K562 (cell line): ENCODE results near the gene ZBTB32. TPM values are rescaled to one million over a fixed set of nuclear protein-coding genes. Genes with fewer than 3 reads are reported as not detected.

Experiments used
- ATAC-seq: fragments of 200-7000 bp; cut with Tn5 transposase; 3 replicates; pipeline ENCODE4 v1.9.1; 2020; ENCODE audit warnings: moderate library complexity
- BruUV-seq: library from RNA; stranded (reverse); fragments of 400-500 nt; replicated peaks from 2 replicates; lab custom pipeline; 2021; lab: Mats Ljungman, UMichigan
- CTCF ChIA-PET: fragments of 300-600 bp; formaldehyde crosslinking; extraction: SDS; loops from one replicate; lab custom pipeline; 2021; ENCODE audit warnings: low intra/inter-chr PET ratio; lab: Yijun Ruan, JAX
- POLR2A ChIA-PET: fragments of 300-600, 350-650 bp; sonication (Branson Sonifier 250); formaldehyde crosslinking; extraction: SDS; loops from one replicate; lab custom pipeline; 2021; ENCODE audit warnings: antibody characterized with exemption, inconsistent platforms; lab: Yijun Ruan, JAX
- DNase-seq, 4 experiments: peaks; one replicate each; pipeline versions ENCODE4 v3.0.0 to v3.0.0-alpha.2; 2011 to 2018; ENCODE audit warnings: low spot score in 3 of 4, mixed read lengths in 3 of 4; ENCODE audit errors: extremely low read depth in 1 of 4
- FAIRE-seq: peaks from 2 replicates; lab custom pipeline; 2011; peaks lifted over from hg19 to GRCh38; lab: Jason Lieb, UNC
- H2AFZ ChIP-seq: 2 replicates; pipeline ENCODE4 v1.6.0; 2011; ENCODE audit warnings: low read depth, low read length, control low read depth, inconsistent platforms
- H3K27ac ChIP-seq: fragments of 200-600 bp; 3 replicates; pipeline ENCODE4 v1.8.0; 2011; ENCODE audit warnings: low read depth, mild to moderate bottlenecking, control low read depth, inconsistent platforms, low read length, moderate library complexity, mixed read lengths; ENCODE audit errors: extremely low read depth
- H3K27me3 ChIP-seq, 2 experiments: fragments of 300-600 bp in 1 of 2; 2 replicates in 1 of 2; 3 replicates in 1 of 2; pipeline versions ENCODE4 v1.6.0 to v1.8.0; 2011; ENCODE audit warnings: inconsistent platforms in 2 of 2, low read length in 2 of 2, mild to moderate bottlenecking in 1 of 2, mixed read lengths in 1 of 2, moderate library complexity in 1 of 2; ENCODE audit not compliant: control insufficient read depth in 2 of 2, insufficient read depth in 2 of 2
- H3K36me3 ChIP-seq: fragments of 300-600 bp; 3 replicates; pipeline ENCODE4 v1.8.0; 2011; ENCODE audit warnings: mild to moderate bottlenecking, low read length, inconsistent platforms; ENCODE audit not compliant: control insufficient read depth, insufficient read depth
- H3K4me1 ChIP-seq, 2 experiments: fragments of 200-600 bp in 1 of 2; replicated peaks in 1 of 2; 2 replicates in 1 of 2; 3 replicates in 1 of 2; pipeline versions ENCODE4 v1.5.1 to v1.8.0; 2011; ENCODE audit warnings: inconsistent platforms in 2 of 2, low read length in 2 of 2, mild to moderate bottlenecking in 1 of 2, mixed read lengths in 1 of 2, moderate library complexity in 1 of 2; ENCODE audit not compliant: control insufficient read depth in 2 of 2, insufficient read depth in 2 of 2
- H3K4me2 ChIP-seq: 2 replicates; pipeline ENCODE4 v1.6.1; 2011; ENCODE audit warnings: low read length, control low read depth, inconsistent platforms, mixed read lengths; ENCODE audit not compliant: insufficient read depth
- H3K4me3 ChIP-seq: fragments of 200-600 bp; sonication (generic), shearing (Covaris generic); 2 replicates; pipeline ENCODE4 v1.5.1; 2016; ENCODE audit warnings: control low read depth, inconsistent platforms
- H3K79me2 ChIP-seq: fragments of 200-600 bp; 3 replicates; pipeline ENCODE4 v1.8.0; 2011; ENCODE audit warnings: low read length, inconsistent platforms; ENCODE audit not compliant: control insufficient read depth, insufficient read depth
- H3K9ac ChIP-seq, 2 experiments: 2 replicates each; pipeline versions ENCODE4 v1.6.0 to v1.6.1; 2011; ENCODE audit warnings: low read depth in 2 of 2, low read length in 2 of 2, control low read depth in 1 of 2, inconsistent platforms in 1 of 2, mild to moderate bottlenecking in 1 of 2, mixed read lengths in 1 of 2; ENCODE audit not compliant: insufficient read depth in 1 of 2
- H3K9me1 ChIP-seq: one replicate; pipeline ENCODE4 v1.6.0; 2011; ENCODE audit warnings: inconsistent platforms, mild to moderate bottlenecking, low read length, moderate library complexity; ENCODE audit not compliant: control insufficient read depth, insufficient read depth
- H3K9me3 ChIP-seq: replicated peaks from 2 replicates; pipeline ENCODE4 v1.5.1; 2011; ENCODE audit warnings: low read depth, low read length, inconsistent platforms; ENCODE audit not compliant: control insufficient read depth, insufficient read depth
- H4K20me1 ChIP-seq: replicated peaks from 2 replicates; pipeline ENCODE4 v1.6.1; 2011; ENCODE audit warnings: low read length, inconsistent platforms, mixed read lengths; ENCODE audit not compliant: control insufficient read depth, insufficient read depth
- C11orf30 ChIP-seq: fragments of 450-650 bp; IDR thresholded peaks from 2 replicates; pipeline ENCODE4 v1.6.1; 2016; ENCODE audit warnings: low read depth, mild to moderate bottlenecking
- FOSL1 ChIP-seq: fragments of 200-800 bp; sonication (Bioruptor generic); conservative IDR thresholded peaks from 2 replicates; pipeline ENCODE4 v1.6.1; 2016; ENCODE audit warnings: missing genetic modification characterization, missing compliant biosample characterization
- GABPA ChIP-seq: fragments of 200-800 bp; sonication (Bioruptor generic); conservative IDR thresholded peaks from 2 replicates; pipeline ENCODE4 v1.6.1; 2016; ENCODE audit warnings: low read depth, missing genetic modification characterization, missing compliant biosample characterization
- GATAD2B ChIP-seq: fragments of 450-650 bp; IDR thresholded peaks from 2 replicates; pipeline ENCODE4 v1.6.1; 2017; ENCODE audit warnings: mild to moderate bottlenecking, borderline replicate concordance
- HNRNPLL ChIP-seq: fragments of 200-400 bp; formaldehyde crosslinking; IDR thresholded peaks from 2 replicates; pipeline ENCODE4 v1.6.1; 2017; ENCODE audit warnings: low read length, low read depth, mild to moderate bottlenecking; ENCODE audit not compliant: poor library complexity, severe bottlenecking
- NFXL1 ChIP-seq: fragments of 450-650 bp; formaldehyde crosslinking; IDR thresholded peaks from 2 replicates; pipeline ENCODE4 v1.4.0; 2021; ENCODE audit warnings: mild to moderate bottlenecking
- RFX7 ChIP-seq: fragments of 250-450 bp; sonication (Bioruptor Pico); IDR thresholded peaks from 2 replicates; pipeline ENCODE4 v1.5.1; 2021; ENCODE audit warnings: mild to moderate bottlenecking
- SRSF9 ChIP-seq: fragments of 200-400 bp; formaldehyde crosslinking; IDR thresholded peaks from 2 replicates; pipeline ENCODE4 v1.6.1; 2017; ENCODE audit warnings: low read depth, low read length, borderline replicate concordance
- TAF15 ChIP-seq: fragments of 200-400 bp; formaldehyde crosslinking; IDR thresholded peaks from 2 replicates; pipeline ENCODE4 v1.6.1; 2017; ENCODE audit warnings: mild to moderate bottlenecking, low read depth, low read length, moderate library complexity
- ZNF217 ChIP-seq: sonication (generic); formaldehyde crosslinking; IDR thresholded peaks from 2 replicates; pipeline ENCODE4 v1.8.0; 2022; ENCODE audit warnings: mild to moderate bottlenecking, missing genetic modification reagents
- ZNF318 ChIP-seq, 2 experiments: fragments of 450-650 bp; IDR thresholded peaks; 2 replicates each; pipeline ENCODE4 v1.6.1; 2016; ENCODE audit warnings: mild to moderate bottlenecking in 2 of 2, borderline replicate concordance in 1 of 2, low read depth in 1 of 2, moderate library complexity in 1 of 2
- ZNF384 ChIP-seq: IDR thresholded peaks from 2 replicates; pipeline ENCODE4 v1.6.1; 2012; ENCODE audit warnings: low read depth, low read length, improper control_type of control experiment
- ZNF431 ChIP-seq: sonication (generic); formaldehyde crosslinking; IDR thresholded peaks from 2 replicates; pipeline ENCODE4 v1.8.0; 2022; ENCODE audit warnings: mild to moderate bottlenecking, missing genetic modification reagents
- ZNF586 ChIP-seq: fragments of 450-650 bp; formaldehyde crosslinking; conservative IDR thresholded peaks from 2 replicates; pipeline ENCODE4 v1.4.0; 2020; ENCODE audit warnings: mild to moderate bottlenecking, moderate library complexity
- WGBS: fragments of 100-300 bp; shearing (Covaris generic); methylation state at CpG from one replicate; pipeline ENCODE4 v1.1.6; 2016; ENCODE audit warnings: low coverage, mixed read lengths; ENCODE audit not compliant: insufficient coverage; ENCODE audit errors: missing lambda C conversion rate; 5-methylcytosine and 5-hydroxymethylcytosine counted together
- in situ Hi-C: fragments of 300-500 bp; cut with MboI; formaldehyde crosslinking; loops from 4 replicates; pipeline ENCODE4 v1.15.0; 2018; ENCODE audit warnings: inconsistent platforms, mixed read lengths
- intact Hi-C: fragments of 100-400 bp; cut with micrococcal nuclease; formaldehyde crosslinking; loops from 2 replicates; pipeline ENCODE4 v1.14.2; 2022
- polyA plus RNA-seq, 8 experiments: library from polyadenylated mRNA; depleted of rRNA in 4 of 8; stranded (reverse) in 5 of 8; unstranded in 3 of 8; fragments of >200 nt; fragmentation: Nextera tagmentation in 2 of 8; fragmentation: Illumina TruSeq in 1 of 8; extraction: Ambion mirVana in 2 of 8; extraction: Trizol in 1 of 8; gene quantifications; 2 replicates each; pipeline versions ENCODE4 v1.2.1 to v1.2.3, GENCODE V29; 2011 to 2014; ENCODE audit warnings: inconsistent platforms in 1 of 8, missing spikeins in 1 of 8
- total RNA-seq, 7 experiments: library from RNA; depleted of rRNA in 6 of 7; stranded (reverse); fragments of >200 nt in 6 of 7; fragmentation: Illumina TruSeq in 2 of 7; extraction: Trizol in 2 of 7; gene quantifications; 2 replicates each; pipeline versions ENCODE4 v1.2.1 to v1.2.3, GENCODE V29; 2011 to 2021; ENCODE audit warnings: low replicate concordance in 1 of 7

The ZBTB32 gene
- total and polyA plus RNA-seq, 9 of the 15 experiments (the other 6 are each of a cell fraction or from before 2014, with no cell fraction given), result 0.20 TPM; not detected in 8

GRCh38 chr19:35740423-35741202, 36.3 kb downstream of the ZBTB32 start:
- ChIA-PET POLR2A (interaction anchor here (0.6 to 2.7 kb wide), 16 partner anchors 9 to 343 kb away, joined by 3 to 19 read pairs (median 3); partner anchors contain the start of genes PROSER3 and ZBTB32), CTCF (interaction anchor here (1.2 kb wide), 1 partner anchor 47 kb away, joined by 7 read pairs; no protein-coding TSS in a partner anchor)
- intact Hi-C loops (loop anchor here (10.0 kb wide), 1 partner anchor 96 kb away; the partner anchor contains the start of genes COX6B1 and ETV2), in situ Hi-C loops (no loop called here)
- DNase-seq (peak; percentile 92 to 99 (median 96)), FAIRE-seq (peak; percentile 92), ATAC-seq (peak; percentile 90)
- peak overlapping the region; percentile 98 for H2AFZ ChIP-seq
- peak overlapping the region; percentile 85 for H3K27ac ChIP-seq
- no peaks in the 10 kb centered on the region for H3K27me3 ChIP-seq
- WGBS, result under 1% methylated on average over 60 of the region's 63 CpGs
- peak overlapping the region; percentile 63 to 92 for H3K9ac ChIP-seq
- H3K4me2 ChIP-seq, result peak overlapping the region; percentile 94
- no peaks in the 10 kb centered on the region for H3K9me3 ChIP-seq
- peaks cover 55% of the 10 kb centered on the region; the same call in 2 of the 3 replicates for H3K36me3 ChIP-seq
- peaks cover 24 to 53% of the 10 kb centered on the region in 2 experiments; a peak in 4 of 5 replicates for H3K4me1 ChIP-seq
- H4K20me1 ChIP-seq, result no peaks in the 10 kb centered on the region
- peak overlapping the region; percentile 65 for H3K4me3 ChIP-seq
- peaks cover under 1% of the 10 kb centered on the region; the same call in 2 of the 3 replicates for H3K79me2 ChIP-seq
- no TSS peak for BruUV-seq
- H3K9me1 ChIP-seq, result no peaks in the 10 kb centered on the region
- TF ChIP-seq GATAD2B (no peak), ZNF586 (CRISPR knock-in tag) (no peak), GABPA (tag) (peak; percentile 54), ZNF217 (CRISPR knock-in tag) (no peak), TAF15 (no peak), ZNF431 (CRISPR knock-in tag) (no peak), HNRNPLL (peak; percentile 92), FOSL1 (no peak), NFXL1 (CRISPR knock-in tag) (no peak), C11orf30 (no peak), ZNF318 (IDR thresholded peaks at IDR 0.05; ENCODE audit: borderline replicate concordance in 1 of 2, low read depth in 1 of 2) (no peak), ZNF384 (no peak), SRSF9 (no peak), RFX7 (CRISPR knock-in tag) (0 out of 2 replicates have a peak, but pooled peaks have one; percentile 16)
